Measurements from ENCODE around the gene UST.
"Not testable (repeated sequence)": the region's sequence is repeated elsewhere in the genome, so short reads cannot be mapped to it uniquely, and the experiment has no call there.

Gene UST

DNA sequence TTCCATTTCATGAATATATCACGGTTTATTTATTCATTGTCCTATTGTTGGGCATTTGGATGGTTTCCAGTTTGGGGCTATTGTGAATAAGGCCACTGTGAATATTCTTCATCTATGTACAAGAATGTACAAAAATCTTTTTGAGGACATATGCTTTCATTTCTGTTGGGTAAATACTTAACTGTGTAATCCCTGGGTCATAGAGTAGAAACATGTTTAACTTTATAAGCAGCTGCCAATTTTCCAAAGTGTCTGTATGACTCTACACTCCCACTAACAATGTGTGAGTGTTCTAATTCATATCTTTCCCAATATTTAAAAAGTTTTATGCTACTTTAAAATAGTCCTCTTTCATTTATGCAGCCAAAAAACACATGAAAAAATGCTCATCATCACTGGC, 98.6 kb downstream of the UST start:
- no peak for DNase-seq

DNA sequence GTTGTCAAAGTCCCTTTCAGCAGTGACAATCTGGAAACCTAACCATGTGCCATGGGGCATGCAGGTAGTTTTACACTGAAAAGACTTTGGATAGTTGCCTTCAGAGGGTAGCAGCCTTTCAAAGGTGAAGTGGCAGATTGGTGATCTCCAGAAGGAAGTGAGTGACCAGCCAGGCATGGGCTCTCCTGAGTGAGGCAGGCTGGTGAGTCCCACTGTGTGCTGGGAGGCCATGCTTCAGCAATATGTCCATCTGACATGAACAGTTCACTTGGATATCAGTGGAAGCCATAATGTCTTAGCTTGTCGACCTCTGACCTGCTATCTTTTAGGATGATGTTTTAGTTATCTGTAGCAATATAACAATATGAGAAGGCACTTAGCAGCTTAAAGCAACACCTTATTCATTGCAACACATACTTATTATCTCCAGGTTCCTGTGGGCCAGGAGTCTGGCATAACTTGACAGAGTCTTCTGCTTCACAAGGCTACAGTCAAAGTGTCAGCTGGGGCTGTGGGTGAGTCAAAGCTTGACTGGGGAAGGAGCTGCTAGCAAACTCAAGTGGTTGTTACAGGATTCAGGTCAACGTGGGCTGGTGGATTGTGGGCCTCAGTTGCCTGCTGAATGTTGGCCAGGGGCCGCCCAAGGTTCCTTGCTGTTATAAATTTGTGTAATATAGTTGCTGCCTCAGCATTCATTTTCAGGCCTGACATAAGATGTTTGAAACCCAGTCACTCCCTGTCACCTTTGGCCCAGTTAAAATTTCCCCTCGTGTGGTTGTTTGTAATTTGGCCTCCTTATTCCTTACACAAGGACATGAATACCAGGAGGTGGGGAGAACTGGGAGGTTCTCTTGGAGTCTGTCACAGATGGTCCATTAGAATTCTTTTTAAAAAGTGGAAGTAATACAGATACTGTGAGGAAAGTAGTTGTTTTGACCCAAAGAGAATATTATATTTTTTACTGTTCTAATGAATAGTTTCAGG, 100.2 kb downstream of the UST start:
- no peak for DNase-seq

DNA sequence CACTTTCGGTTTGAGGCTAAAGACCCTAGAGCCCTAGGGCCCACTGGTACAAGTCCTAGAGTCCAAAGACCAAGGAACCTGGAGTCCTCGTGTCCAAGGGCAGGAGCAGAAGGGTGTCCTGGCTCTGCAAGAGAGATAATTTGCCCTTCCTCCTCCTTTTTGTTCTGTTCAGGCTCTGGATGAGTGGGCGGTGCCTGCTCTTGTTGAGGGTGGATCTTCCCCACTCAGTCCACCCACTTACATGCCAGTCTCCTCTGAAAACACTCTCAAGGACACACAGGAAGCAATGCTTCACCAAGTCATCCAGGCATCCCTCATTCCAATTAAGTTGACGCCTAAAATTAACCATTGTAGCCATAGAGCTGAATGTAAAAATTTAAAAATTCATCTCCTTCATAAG, 102.1 kb downstream of the UST start:
- DNase-seq = no peak

DNA sequence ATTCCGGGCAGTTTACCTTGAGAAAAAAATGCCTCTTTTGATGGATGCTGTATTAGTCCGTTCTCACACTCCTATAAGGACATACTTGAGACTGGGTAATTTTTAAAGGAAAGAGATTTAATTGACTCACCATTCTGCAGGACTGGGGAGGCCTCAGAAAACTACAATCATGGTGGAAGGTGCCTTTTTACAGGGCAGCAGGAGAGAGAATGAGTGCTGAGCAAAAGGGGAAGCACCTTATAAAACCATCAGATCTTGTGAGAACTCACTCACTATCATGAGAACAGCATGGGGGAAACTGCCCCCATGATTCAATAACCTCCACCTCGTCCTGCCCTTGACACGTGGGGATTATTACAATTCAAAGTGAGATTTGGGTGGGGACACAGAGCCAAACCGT, 102.6 kb downstream of the UST start:
- not testable (repeated sequence) for DNase-seq

DNA sequence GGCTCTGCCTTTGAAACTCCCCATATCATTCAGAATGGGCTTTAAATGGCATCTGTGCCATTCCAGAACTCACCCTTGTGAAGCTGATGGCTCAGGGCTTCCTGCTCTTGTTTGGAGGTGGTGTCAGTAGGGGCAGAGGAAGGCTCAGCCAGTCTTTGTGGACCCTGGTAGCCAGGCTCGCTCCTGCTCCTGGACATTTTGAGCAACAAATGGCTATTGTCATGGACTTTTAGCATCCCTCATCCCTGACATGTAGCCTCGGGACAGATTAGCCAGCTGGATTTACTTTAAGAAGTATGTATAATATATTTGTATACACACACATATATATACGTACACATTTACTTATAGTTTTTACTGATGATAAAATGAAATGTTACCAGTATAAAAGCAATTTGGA, 104.1 kb downstream of the UST start:
- no peak for DNase-seq

DNA sequence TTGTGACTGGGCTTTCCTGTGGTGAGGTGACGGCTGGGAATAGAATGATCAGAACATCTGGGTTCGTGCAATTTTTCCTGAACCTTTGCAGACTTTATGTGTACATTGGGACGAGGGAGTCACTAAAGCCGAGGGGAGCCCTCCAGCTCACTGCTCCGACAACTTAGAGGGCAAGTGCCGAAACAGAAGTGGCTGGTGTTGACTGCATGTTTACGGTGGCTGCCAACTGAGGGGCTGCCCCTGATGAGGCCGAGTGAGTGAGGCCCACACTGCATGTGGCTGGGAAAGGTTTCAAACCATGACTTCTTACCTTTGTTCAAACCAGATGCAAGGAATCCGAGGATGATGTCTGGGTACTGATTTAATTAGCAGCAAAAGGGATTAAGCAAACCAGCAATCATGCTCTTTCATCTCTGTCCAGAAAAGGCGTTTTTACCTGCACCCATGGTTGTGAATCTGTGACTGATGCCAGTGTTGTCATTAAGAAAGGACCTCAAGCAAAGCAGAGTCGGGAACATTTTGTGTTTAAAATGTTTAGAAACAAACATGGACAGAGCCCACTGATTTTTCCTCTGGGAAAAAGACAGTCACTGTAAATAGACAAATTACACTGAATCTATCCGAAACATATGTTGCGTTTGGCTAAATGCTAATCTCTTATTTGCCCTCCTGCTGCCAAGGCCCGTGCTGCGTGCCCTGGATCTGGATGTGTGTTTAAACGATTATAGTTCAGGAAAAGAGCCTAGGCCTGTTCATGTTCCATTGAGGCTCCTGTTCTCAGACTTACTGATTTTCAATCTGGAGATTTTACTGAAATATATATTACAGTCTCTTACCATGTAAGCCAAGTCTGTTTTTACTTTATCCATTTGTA, 105.1 kb downstream of the UST start:
- no peak for DNase-seq

DNA sequence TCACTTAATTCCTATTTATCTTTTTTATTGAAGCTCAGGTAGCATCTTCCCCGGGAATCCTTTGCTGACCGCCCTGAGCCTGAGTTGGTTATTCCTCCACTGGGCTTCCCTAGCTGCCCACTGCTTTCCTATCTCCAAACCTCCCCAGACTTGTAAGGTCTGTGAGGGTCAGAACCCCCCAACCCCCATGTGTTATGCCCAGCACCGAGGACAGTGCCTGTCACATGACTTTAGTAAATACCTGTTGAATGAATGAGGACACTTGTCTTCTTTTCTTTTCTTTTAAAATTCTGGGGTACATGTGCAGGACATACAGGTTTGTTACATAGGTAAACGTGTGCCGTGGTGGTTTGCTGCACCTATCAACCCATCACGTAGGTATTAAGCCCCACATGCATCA, 105.9 kb downstream of the UST start:
- DNase-seq = no peak

DNA sequence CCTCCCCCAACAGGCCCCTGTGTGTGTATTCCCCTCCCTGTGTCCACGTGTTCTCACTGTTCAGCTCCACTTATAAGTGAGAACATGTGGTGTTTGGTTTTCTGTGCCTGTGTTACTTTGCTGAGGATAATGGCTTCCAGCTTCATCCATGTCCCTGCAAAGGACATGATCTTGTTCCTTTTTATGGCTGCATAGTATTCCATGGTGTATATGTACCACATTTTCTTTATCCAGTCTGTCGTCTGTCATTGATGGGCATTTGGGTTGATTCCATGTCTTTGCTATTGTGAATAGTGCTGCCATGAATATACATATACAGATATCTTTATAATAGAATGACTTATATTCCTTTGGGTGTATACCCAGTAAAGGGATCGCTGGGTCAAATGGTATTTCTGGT, 106.3 kb downstream of the UST start:
- DNase-seq = not testable (repeated sequence)

DNA sequence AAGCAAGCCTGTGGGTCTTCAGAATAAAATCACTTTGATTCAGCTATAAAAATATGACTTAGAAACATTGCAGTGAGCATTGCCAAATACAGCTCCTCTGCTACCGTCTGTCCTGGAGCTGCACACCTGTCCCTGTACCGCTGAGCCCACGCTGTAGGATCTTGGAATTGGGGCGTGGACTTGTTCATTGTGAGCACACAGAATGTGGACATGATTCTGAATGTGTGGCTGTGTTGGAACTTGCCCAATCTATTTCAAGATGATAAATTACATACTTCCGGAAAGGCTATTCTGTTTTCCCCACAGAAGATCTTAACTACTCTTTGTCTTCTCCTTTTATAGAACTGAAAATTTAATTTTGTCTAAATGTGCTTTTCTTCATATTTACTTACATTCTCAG, 107.3 kb downstream of the UST start:
- DNase-seq = no peak

DNA sequence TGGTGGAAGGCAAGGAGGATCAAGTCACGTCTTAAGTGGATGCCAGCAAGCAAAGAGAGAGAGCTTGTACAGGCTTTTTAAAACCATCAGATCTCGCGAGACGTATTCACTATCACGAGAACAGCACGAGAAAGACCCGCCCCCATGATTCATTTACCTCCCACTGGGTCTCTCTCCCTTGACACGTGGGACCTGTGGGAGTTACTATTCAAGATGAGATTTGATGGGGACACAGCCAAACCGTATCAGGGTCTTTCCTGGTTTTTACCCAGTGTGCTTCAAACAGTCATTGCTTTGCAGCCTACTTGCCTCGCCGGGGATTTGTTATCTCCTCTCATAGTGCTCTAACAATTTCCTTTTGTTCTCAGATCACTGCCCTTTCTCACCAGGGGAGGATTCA, 108.2 kb downstream of the UST start:
- DNase-seq = no peak

DNA sequence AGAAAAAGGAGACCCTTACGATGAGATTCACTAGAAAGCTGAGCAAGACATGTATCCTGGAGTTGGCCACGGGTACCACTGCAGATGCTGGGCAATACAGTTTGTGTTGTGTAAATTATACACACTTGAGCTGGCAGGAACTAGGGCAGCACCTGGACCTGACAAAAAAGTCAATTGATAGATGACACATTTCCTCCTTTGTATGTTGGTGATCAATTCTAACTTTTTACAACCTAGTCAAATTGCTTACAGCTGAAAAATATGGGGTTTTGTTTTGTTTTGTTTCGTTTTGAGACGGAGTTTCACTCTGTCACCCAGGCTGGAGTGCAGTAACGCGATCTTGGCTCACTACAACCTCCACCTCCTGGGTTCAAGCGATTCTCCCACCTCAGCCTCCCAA, 108.9 kb downstream of the UST start:
- no peak for DNase-seq

DNA sequence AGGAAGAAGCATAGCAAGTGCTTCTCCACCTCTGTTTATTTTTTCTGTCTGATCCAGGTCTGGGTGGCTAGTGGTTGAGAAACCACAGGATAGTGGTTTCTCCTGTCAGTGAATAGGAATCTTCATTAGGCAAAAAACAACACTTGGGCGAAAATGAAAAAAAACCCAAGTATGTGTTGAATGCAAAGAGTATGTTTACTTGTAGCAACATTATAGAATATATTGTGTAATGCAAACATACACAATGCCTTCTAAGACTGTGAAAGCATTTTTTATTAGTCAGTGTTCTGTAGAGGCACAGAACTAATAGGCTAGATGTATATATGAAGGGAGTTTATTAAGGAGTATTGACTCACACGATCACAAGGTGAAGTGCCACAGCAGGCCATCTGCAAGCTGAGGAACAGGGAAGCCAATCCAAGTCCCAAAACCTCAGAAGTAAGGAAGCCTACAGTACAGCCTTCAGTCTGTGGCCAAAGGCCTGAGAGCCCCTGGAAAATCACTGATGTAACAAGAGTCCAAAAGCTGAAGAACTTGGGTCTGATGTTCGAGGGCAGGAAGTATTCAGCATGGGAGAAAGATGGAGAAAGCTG, 111.1 kb downstream of the UST start:
- peak; percentile 93 for DNase-seq

DNA sequence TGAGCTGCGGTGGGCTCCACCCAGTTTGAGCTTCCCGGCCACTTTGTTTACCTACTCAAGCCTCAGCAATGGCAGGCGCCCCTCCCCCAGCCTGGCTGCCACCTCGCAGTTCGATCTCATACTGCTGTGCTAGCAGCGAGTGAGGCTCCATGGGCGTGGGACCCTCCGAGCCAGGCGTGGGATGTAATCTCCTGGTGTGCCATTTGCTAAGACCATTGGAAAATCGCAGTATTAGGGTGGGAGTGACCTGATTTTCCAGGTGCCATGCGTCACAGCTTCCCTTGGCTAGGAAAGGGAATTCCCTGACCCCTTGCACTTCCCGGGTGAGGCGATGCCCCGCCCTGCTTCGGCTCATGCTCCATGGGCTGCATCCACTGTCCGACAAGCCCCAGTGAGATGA, 117.3 kb downstream of the UST start:
- DNase-seq = not testable (repeated sequence)

DNA sequence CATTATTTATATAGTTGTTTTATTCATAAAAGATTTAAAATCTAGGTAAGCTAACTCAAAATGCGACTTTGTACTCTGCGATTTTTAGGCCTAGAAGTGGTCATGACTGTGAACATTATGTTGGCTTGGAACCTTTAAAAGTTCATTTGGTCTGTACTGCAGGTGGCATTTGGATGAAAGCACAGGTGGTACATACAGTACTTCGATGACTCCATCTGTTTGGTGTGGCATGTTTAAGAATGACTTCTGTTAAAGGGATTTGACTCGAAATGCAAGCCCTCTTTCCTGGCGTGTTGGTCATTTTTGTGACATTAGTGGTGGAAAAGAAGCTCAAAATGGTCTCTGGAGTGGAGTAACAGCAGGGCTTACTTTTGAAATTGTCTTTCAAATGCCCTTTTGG, 118.1 kb downstream of the UST start:
- no peak for DNase-seq

DNA sequence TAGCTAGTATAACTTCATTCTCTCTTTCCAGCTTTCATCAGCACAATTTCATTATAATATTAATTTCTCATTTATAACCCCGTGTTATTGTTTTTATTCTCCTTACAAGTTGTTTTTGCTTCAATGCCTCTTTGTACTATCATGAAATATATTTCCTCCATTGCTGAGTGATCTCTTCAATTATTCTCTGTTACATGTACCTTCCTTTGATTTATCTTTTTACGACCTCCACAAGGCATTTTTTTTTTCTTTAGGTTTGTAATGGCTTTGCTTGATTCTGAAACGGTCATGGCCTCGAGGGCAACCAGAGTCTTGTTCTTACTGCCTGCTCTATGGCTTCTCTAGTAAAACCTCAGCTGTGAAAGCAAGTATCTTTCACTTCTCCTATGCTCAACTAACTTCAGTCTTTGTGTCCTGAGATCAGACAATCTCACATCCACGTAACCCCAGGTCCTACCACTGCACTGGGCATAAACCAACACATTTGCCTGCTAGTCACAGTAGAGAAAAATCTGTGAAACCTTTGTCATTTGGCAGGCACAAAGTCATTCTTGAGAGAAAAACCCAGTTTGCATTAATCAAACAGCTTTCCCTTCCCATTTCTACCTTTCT, 119.9 kb downstream of the UST start:
- no peak for DNase-seq

DNA sequence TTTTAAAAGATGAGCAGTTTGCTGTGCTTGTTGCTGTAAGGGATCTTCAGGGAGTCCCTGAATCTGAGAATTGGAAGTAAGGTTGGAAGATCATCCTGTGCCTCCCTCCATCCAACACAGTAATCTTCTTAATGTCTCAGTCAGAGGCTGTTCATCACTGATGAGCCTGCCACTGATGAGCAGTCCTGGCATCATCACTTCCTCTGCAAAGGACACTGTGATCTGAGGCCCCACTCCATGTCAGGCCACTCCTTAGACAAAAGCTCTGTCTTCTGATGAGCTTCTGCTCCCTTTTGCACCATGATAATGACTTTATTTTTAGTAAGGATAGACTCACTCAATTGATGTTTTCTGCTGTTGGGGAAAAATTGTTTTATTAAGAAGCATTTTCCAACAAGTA, 121.0 kb downstream of the UST start:
- DNase-seq = peak; percentile 65

DNA sequence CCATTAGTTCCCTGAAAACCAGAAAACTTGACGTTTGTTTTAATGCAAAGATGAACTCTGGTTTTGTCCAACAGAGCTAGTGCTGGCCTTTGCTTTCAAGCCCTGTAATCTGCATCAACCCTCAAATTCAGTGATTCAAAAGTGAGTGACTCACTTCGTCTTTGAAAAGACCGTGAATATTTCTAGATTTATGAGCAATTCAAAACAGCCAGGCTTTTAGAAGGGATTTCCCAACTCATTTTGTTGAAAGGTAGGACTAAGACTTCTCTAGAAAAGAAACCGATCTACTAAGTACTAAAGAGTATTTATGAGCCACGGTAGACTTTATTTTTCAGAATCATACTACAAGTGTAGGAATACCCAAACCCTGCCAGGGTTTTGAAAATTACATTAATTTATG, 121.5 kb downstream of the UST start:
- peak; percentile 86 for DNase-seq

DNA sequence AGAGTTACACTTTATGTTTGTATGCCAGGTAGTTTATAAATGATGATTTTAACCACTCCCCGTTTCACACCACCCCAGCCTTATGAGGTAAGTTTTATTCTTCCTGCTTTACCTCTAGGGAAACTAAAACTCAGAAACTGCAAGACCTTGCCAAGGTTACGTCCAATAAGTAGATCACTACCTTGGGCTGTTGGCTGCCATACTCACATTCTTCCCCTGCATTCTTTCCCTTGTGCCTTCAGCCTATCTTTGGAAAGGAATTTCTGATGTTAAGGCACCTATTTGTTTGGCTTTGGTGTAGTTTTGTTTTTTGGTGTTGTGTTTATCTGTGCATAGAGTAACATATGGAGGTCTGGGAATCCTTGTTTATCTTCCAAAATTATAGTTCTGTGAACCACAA, 122.1 kb downstream of the UST start:
- no peak for DNase-seq

DNA sequence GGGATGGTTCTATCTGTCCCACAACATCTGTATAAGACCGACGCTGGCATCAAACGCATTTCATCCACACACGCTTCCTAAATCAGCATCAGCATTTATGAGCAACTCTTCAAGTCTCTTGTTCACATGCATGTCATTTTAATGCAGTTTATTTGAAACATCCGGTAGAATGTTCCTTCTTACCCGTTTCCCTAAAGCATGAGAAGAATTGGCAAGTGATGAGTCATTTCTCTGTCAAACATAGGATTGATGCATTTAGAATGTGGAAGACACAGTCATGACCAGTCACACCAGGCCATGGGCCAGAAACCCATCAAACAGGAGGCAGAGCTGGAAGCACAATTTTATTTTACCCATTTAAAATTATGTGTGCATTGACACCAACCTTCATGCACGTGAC, 122.8 kb downstream of the UST start:
- peak; percentile 98 for DNase-seq

DNA sequence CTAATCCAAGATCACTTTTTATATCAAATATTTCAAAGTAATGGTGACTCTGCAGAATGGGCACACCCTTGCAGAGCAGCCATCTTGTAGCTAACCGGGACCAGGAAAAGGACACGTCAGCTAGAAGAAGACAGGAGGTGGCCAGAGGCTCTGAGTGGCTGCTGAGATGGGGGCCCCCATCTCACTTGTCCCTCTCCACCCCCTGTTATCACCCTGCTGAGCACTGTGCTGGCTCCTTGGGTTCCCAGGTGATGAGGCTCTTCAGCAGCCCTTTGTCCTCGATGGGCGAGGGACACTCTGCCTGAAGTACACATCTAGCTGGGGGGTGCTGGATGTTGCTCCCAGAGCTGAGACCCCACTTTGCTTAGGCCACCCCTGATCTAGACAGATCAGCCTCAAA, 126.3 kb downstream of the UST start:
- no peak for DNase-seq

DNA sequence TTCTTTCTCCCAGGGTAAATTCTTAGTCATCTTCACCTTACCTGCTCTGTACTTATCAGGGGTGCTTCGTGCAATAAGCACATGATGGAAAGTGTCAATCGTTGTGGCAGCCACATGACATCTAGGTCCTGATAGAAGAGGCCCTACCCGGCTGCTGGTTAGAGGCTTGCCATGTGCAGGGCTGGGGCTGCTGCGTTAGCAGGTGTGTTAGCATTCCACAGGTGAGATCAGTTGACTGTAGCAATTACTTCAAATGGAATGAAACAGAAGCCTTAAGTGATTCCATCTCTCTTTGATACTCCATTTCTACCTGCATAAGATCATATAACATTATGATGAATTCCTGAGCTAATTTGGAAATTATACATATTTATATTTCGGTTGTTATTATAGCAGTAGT, 127.0 kb downstream of the UST start:
- no peak for DNase-seq

DNA sequence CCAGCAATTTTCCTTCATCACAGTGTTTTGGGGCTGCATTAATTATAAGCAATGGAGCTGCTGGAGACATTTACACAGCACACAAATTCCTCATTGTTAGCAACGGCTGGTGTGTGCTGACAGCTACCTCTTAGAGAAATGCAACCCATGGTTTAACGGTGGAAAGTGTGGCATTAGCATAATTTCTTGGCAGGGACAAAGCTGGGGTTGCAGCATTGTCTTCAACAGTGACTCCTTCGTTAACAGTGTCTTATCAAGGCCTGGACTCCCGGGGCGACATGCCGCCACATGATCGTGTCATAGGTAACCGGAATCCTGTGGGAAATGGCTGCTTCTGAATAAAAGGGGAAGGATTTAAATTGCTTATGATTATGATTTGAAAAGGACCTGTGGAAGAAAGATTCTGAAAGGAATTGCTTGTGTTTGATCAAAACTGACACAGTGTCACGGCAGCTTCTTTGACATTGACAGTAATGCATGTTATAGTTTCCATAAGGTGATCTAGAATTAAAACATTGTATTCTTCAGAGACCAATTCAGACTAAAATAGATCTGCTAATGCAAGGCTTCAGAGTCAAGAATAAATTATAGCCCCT, 128.0 kb downstream of the UST start:
- DNase-seq = no peak

DNA sequence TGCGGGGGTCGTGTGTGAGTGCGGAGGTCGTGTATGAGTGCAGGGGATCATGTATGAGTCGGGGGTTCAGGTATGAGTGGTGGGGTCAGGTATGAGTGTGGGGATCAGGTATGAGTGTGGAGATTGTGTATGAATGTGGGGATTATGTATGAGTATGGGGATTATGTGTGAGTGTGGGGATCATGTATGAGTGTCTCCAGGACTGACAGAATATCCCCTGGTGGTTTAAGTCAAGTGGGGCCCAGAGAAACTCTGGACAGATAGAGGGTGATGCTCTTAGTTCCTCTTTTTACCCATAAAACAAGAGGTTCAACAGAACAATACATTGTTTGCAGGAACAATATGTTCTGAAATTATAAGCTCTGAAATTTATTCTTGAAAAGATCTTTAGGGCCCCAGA, 131.9 kb downstream of the UST start:
- no peak for DNase-seq

Data from HCEC 1CT (cell line).